Parathyroid adenoma (tissue), 2 donors: Measurements from ENCODE around the gene ZNF646.

Source experiments
- H2AFZ ChIP-seq: fragments of 300-600 bp; sonication (generic); one replicate; pipeline ENCODE4 v1.7.0; 2017; ENCODE audit warnings: antibody characterized with exemption, mild to moderate bottlenecking
- H3K27ac ChIP-seq: fragments of 300-600 bp; sonication (generic); one replicate; pipeline ENCODE4 v1.7.0; 2017
- H3K27me3 ChIP-seq: fragments of 300-600 bp; sonication (generic); one replicate; pipeline ENCODE4 v1.7.0; 2017; ENCODE audit warnings: low read length; ENCODE audit not compliant: control insufficient read depth, insufficient read depth
- H3K36me3 ChIP-seq: fragments of 300-600 bp; sonication (generic); one replicate; pipeline ENCODE4 v1.7.0; 2017; ENCODE audit warnings: low read length; ENCODE audit not compliant: control insufficient read depth, insufficient read depth
- H3K4me1 ChIP-seq: fragments of 300-600 bp; sonication (generic); one replicate; pipeline ENCODE4 v1.7.0; 2017; ENCODE audit warnings: control low read depth
- H3K4me2 ChIP-seq: fragments of 300-600 bp; sonication (generic); one replicate; pipeline ENCODE4 v1.7.0; 2017; ENCODE audit warnings: low read length
- H3K4me3 ChIP-seq: fragments of 300-600 bp; sonication (generic); one replicate; pipeline ENCODE4 v1.7.0; 2017; ENCODE audit warnings: low read depth, low read length
- H3K79me2 ChIP-seq: fragments of 300-600 bp; sonication (generic); one replicate; pipeline ENCODE4 v1.7.0; 2017; ENCODE audit warnings: control low read depth
- H3K9ac ChIP-seq: fragments of 300-600 bp; sonication (generic); one replicate; pipeline ENCODE4 v1.7.0; 2017; ENCODE audit warnings: mild to moderate bottlenecking
- H3K9me3 ChIP-seq: fragments of 300-600 bp; sonication (generic); one replicate; pipeline ENCODE4 v1.7.0; 2017; ENCODE audit warnings: low read length; ENCODE audit not compliant: control insufficient read depth
- CTCF ChIP-seq: fragments of 300-600 bp; sonication (generic); IDR thresholded peaks from one replicate; pipeline ENCODE4 v1.7.0; 2017; ENCODE audit warnings: antibody characterized with exemption, mild to moderate bottlenecking
- donor health status: primary hyperparathyroidism.

ZNF646 gene

GRCh38 chr16:31073970-31074813, at the start of gene ZNF646, which contains the start of gene ZNF668:
ZNF646 (plus strand) TSS chr16:31074422; CDS start chr16:31076325, 1,903 bp downstream.
ZNF668 (minus strand) TSS chr16:31074240; CDS start chr16:31064459, 9,781 bp downstream.
- TF ChIP-seq CTCF = no peak
- peaks cover 10% of the 10 kb centered on the region for H3K79me2 ChIP-seq
- no peaks in the 10 kb centered on the region for H3K27me3 ChIP-seq

GRCh38 chr16:31025339-31025738, 48.9 kb upstream of the ZNF646 start:
- H3K27ac ChIP-seq = no peak overlapping the region
- no peaks in the 10 kb centered on the region for H3K79me2 ChIP-seq
- no peak for TF ChIP-seq CTCF
- no peaks in the 10 kb centered on the region for H3K9me3 ChIP-seq
- H3K27me3 ChIP-seq = no peaks in the 10 kb centered on the region
- no peak overlapping the region for H3K9ac ChIP-seq
- no peak overlapping the region for H2AFZ ChIP-seq
- no peaks in the 10 kb centered on the region for H3K36me3 ChIP-seq
- H3K4me3 ChIP-seq = no peak overlapping the region
- no peaks in the 10 kb centered on the region for H3K4me1 ChIP-seq
- no peak overlapping the region for H3K4me2 ChIP-seq

More at GRCh38 chr16:31073970-31074813, at the start of gene ZNF646, which contains the start of gene ZNF668:
- peak within 1 kb of the TSS; percentile 90 for H3K4me2 ChIP-seq
- peak within 1 kb of the TSS; percentile 81 for H3K9ac ChIP-seq
- H2AFZ ChIP-seq = peak within 1 kb of the TSS; percentile 97
- H3K9me3 ChIP-seq = no peaks in the 10 kb centered on the region
- peaks cover 2% of the 10 kb centered on the region for H3K4me1 ChIP-seq
- H3K36me3 ChIP-seq = no peaks in the 10 kb centered on the region
- peak within 1 kb of the TSS; percentile 90 for H3K4me3 ChIP-seq
- H3K27ac ChIP-seq = peak within 1 kb of the TSS; percentile 86

- Histone ChIP-seq H3K9ac (no peak overlapping the region), H3K4me2 (no peak overlapping the region), H3K4me1 (peaks cover 3% of the 10 kb centered on the region), H3K4me3 (no peak overlapping the region), H2AFZ (no peak overlapping the region), H3K36me3 (no peaks in the 10 kb centered on the region), H3K27me3 (no peaks in the 10 kb centered on the region), H3K27ac (no peak overlapping the region), H3K9me3 (no peaks in the 10 kb centered on the region), H3K79me2 (no peaks in the 10 kb centered on the region)
- TF ChIP-seq CTCF = no peak
Observed at GRCh38 chr16:31029272-31029671, 45.0 kb upstream of the ZNF646 start.

- Histone ChIP-seq H3K4me2 (no peak overlapping the region), H3K27me3 (no peaks in the 10 kb centered on the region), H3K4me3 (no peak overlapping the region), H3K4me1 (peaks cover 9% of the 10 kb centered on the region), H3K36me3 (no peaks in the 10 kb centered on the region), H3K9me3 (no peaks in the 10 kb centered on the region), H3K79me2 (peaks cover 4% of the 10 kb centered on the region), H2AFZ (no peak overlapping the region), H3K27ac (no peak overlapping the region), H3K9ac (no peak overlapping the region)
- TF ChIP-seq CTCF = no peak
Observed at GRCh38 chr16:31031276-31031675, 42.9 kb upstream of the ZNF646 start.
